GM21786 (cell line): ENCODE results near the gene STX3.
"Not testable (repeated sequence)": the region's sequence is repeated elsewhere in the genome, so short reads cannot be mapped to it uniquely, and the experiment has no call there.

ENCODE experiments used
- ATAC-seq: cut with Tn5 transposase; IDR thresholded peaks from one replicate; pipeline ENCODE4 v1.9.1; 2021; ENCODE audit not compliant: unreplicated experiment

The STX3 gene

DNA sequence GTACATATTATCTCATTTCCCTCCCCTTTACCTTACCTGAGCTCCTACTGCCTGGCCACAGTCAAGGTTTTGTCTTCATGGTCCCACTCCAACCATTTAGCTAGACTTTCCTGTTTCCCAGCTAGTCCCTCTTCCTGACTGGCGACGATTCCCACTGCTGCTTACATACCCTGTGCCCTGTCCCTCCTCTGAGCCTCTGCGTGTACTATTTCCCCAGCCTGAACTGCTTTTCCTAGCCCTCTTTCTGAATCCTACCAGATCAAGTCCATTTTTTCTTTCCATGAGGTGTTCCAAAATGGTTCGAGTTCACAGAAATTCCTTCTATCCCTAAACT lies 32.0 kb downstream of the STX3 start:
- ATAC-seq: no peak

- no peak for ATAC-seq
Observed at GRCh38 chr11:59787816-59788215, 32.6 kb downstream of the STX3 start.

- no peak for ATAC-seq
Observed at GRCh38 chr11:59791639-59792038, 36.5 kb downstream of the STX3 start.

DNA sequence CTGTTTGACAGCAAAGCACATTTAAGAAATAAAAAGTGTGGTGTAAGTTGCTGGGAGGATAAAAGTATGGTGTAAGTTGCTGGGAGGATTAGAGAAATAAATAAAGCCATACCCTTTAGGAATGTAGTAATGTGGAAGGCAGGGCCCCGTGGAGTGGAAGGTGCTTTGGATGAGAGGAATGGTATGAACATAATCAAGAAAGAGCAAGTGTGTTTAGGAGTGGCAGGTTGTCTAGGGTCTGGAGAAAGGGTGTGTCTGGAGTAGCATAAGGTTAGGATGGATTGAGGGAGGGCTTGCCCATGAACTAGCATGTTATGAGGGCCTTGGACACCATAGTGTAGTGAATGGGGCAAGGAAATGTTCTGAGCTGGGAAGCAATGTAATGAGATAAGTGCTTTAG lies 37.3 kb downstream of the STX3 start:
- no peak for ATAC-seq

- no peak for ATAC-seq
Observed at GRCh38 chr11:59794417-59794816, 39.2 kb downstream of the STX3 start.

DNA sequence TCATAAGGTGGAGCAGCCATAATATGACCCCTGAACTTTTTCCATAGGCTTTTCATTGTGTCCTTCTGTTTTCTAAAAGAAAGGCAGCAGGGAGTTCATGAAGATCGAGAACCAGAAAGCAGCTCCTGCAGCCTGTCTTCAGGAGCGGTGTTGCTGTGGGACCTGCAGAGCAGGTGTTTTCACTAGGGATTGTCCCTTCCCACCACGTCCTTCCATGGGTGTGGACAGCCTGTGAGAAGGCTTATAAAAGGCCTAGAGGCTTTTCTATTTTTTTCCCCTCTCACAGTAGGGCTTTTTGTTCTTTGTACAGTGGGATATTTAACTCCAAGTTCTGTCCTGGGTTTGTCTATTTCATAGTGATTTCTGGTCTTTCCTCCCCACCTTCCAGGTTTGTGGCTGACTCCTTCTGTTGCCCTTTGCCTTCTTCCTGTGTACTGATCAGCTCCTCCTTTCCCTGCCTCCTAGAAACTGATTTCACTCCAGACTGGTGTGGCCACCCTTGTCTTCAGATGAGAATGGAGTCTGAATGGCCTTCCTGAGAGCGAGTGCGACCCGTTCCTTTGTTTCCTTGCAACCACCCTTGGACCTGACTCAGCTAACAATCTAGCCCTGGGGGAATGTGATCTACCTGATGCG lies 45.3 kb downstream of the STX3 start:
- ATAC-seq: no peak

- ATAC-seq: no peak
Observed at GRCh38 chr11:59801160-59801706, 46.1 kb downstream of the STX3 start.

DNA sequence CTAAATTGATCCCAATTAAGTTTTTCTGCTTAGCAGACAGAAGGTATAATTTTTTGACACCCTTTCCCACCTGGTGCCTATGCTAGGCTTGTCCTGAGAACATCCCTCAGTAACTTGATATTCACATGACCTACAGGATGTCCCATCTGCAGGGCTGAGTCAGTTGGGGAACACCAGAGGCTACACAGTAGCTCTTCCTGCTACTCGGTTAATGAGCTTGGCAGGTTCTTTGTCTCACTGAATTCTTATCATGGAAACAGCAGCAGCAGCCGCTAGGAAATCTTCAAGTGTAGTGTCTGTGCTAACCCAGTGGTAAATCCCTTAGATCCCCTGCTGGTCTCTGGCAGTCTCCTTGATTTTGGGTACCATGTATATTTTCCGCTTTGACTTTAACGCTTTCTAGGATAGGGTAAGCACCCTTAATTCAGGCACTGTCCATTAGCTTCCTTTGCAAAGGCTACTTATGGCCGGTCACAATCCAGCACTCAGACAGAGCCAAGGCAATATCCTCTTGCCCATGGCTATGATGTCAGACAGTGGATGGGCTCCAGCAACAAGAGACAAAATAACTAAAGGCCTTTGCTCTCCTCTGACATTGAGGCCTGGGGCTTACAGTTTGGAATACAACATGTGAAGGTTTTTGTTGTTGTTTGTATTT lies 46.9 kb downstream of the STX3 start:
- peak; percentile 28 for ATAC-seq

- peak; percentile 62 for ATAC-seq
Observed at GRCh38 chr11:59802639-59803176, 47.5 kb downstream of the STX3 start.

DNA sequence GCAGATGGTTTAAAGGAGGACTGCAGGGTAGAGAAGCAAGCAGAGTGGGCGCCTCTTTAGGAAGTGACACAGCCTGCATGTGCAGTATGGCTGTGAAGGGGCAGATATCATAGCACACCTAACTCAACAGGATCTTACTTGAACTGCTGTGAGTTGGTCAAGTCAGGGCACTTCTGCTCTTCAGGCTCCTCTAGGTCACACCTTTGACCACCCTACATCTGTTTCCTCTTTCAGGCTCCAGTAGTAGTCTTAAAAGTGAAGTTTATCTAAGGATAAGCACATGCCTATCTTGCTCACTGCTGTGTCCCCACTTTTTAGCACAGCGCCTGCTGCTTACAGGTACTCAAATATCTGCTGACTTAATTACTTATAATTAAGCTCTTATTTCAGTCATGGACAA lies 48.9 kb downstream of the STX3 start:
- ATAC-seq: no peak

DNA sequence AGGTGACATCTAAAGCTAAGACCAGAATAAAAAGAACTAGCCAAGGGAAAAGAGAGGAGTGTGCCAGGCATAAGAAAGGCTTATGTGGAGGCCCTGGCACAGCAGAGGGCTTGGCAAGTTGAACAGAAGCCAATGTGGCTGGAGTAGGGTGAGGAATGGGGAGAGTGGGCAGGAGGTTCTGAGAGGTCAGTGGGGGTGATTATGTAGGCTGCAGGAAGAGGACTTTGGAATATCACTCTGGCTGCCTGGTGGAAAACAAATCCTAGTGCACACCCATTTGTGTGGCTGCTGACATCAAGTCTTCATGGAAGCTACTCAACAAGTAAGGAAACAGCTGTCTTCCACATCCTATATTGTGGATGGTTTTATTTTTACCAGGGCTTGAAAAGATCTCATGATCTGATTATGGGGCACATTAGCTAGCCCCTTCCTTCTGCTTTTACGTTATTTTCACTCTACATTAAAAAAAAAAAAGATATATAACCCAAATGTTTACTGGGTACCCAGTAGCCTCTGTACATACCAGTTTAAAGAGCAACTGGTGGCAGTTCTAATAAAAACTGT lies 52.0 kb downstream of the STX3 start:
- no peak for ATAC-seq

DNA sequence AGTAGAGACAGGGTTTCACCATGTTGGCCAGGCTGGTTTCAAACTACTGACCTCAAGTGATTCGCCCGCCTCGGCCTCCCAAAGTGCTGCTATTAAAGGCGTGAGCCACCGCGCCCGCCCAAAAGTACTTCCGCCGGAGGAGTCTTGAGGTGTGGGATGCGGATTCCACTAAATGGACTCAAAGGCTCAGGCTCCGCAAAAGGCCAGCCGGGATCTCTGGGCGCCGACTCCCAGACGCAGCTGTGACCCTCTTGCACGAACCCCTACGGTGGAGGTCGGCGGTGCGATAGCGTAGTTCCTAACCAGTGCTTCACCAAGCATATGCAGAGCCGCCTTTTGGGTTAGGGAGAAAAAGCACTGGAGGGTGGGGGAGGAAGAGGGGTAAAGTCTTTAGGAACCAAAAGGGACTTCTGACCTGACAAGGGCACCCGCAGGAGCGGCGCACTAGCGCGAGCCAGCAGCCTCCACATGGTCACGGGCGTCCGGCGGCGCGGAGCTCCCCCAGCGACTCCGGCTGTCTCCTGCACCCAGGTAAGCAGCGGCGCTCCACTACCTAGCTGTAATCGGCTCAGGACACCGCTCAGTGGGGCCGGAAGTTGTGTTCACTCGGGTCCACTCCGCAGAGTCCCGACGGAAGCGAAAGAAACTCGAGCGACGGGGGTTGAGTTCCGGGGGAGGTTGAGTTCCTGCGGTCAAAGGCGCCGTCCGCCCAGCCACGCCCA lies 55.2 kb downstream of the STX3 start, which contains the start of gene MRPL16:
MRPL16 (minus strand) TSS at position 590 of the 722 bp plus-strand sequence; CDS start at position 470, 120 bp downstream.
- peak; percentile 94 for ATAC-seq

DNA sequence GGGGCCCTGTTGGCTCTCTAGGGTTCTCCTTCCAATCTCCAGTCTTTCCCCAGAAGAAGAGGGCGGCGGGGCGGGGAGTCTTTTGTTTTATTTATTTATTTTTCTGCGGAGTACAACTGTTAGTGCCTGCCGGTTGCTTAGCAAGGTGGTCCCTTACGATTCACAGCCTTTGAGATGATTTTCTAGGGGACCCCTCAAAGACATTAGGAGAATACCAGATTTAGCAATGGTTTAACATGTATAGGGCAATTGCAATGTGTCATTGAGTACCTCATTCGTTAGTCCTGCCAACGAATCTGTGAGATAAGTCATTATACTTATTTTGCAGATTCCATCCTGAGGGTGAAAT lies 55.7 kb downstream of the STX3 start:
- no peak for ATAC-seq

DNA sequence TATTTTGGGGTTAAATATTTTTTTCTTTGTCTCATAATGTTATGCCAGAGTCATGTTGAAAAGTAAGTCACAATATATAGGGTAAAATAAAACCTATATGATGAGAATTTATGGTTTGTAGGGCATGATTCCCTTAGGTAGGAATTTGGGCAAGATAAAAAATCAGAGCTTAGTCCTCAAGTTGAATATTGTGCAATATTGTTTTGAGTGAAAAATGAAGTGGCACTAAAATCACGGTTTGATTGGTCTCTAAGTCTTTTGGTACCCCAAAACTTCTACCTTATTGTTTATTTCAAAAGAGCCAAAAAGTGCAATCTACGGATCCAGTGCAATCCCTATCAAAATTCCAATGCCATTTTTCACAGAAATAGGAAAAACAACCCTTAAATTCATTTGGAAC lies 57.0 kb downstream of the STX3 start:
- ATAC-seq: no peak

DNA sequence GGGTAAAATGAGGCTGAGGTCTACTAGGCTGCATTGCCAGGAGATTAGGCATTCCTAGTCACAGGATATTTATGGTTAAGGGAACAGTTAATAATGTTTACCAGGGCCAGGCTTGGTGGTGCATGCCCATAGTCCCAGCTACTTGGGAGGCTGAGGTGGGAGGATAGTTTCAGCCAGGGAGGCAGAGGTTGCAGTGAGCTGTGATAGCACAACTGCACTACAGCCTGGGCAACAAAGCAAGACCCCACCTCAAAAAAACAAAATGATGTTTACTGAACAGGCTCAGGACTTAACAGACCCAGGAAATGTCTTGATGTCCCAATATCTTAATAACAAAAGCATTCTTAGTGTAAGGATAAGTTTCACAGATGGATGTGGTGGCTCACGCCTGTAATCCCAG lies 58.2 kb downstream of the STX3 start:
- ATAC-seq: no peak

- ATAC-seq: no peak
Observed at GRCh38 chr11:59814021-59814420, 58.8 kb downstream of the STX3 start.

GRCh38 chr11:59815754-59816153 lies 60.6 kb downstream of the STX3 start:
- ATAC-seq: no peak

DNA sequence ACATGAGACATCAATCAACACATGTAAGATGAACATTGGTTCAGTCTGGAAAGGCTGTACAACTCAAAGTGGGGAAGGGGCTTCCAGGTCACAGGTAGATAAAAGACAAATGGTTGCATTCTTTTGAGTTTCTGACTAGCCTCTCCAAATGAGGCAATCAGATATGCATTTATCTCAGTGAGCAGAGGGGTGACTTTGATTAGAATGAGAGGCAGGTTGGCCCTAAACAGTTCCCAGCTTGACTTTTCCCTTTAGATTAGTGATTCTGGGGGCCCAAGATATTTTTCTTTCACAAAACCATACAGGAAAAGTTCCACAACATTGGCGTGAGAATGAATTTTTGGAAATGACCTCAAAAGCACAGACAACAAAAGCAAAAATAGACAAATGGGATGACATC lies 61.3 kb downstream of the STX3 start:
- not testable (repeated sequence) for ATAC-seq

DNA sequence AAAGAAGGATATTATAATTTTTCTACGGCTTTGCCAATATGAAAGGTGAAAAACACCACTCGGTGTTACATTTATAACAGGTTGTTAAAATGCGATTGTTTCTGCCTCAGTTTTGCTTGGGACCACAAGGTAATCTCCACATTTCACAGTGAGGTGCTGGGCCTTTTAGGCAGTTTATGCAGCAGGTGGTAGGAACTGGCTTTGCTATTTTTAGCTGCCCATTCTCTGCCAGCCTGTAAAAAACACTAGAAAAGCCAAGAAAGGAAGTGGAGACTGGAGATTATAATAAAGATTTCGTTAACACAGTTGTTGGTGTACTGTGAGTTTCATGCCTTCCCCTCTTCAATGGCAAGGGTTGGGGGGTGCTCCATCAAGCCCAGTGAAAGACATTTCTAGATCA lies 63.4 kb downstream of the STX3 start:
- ATAC-seq: no peak

- peak; percentile 87 for ATAC-seq
Observed at GRCh38 chr11:59822989-59823566, 67.9 kb downstream of the STX3 start.

DNA sequence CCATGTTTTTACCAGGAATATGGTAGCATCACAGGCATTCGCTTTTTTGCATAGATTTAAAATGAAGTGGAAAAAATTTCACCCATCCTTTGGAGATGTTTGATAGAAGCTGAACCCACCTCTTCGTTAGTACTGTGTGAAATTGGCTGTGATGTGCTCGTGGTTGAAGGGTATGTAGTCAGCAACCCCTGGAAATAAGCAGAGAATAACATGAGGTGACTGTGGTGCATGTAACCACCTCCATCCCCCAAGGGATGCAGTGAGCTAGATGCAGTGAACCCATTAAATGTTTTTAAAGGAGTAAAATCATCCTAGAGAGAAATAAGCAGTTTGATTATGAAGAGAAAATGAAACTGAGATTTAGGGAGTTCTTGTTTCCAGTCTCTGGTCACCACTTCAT lies 74.2 kb downstream of the STX3 start:
- no peak for ATAC-seq
